ENCODE results near the gene CAND1. TPM values are rescaled to one million over a fixed set of nuclear protein-coding genes. Genes with fewer than 3 reads are reported as not detected.

The CAND1 gene
- total RNA-seq, 1 donor from 2014 or later, result 63.5 TPM

DNA sequence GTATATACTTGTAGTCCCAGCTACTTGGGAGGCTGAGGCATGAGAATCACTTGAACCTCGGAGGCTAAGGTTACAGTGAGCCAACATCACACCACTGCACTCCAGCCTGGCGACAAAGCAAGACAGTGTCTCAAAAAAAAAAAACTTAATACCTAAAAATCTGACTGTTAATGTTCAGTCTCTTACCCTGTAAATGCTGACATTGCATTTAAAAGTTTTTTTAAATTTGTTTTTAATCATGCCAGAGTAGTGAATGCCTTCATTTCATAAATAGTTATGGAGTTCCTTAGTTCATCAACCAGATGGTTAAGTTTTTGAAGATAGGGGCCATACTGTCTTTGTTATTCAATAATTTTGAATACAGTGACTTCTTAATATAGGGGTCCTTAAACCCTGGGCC is 21.2 kb downstream of the CAND1 start:
- TF ChIP-seq CTCF (conservative IDR thresholded peaks at IDR 0.05; ENCODE audit: low read depth, low read length), result no peak
- H3K4me3 ChIP-seq (ENCODE audit: low read depth, low read length), result no peak overlapping the region
- DNase-seq (ENCODE audit: low read depth), result no peak

DNA sequence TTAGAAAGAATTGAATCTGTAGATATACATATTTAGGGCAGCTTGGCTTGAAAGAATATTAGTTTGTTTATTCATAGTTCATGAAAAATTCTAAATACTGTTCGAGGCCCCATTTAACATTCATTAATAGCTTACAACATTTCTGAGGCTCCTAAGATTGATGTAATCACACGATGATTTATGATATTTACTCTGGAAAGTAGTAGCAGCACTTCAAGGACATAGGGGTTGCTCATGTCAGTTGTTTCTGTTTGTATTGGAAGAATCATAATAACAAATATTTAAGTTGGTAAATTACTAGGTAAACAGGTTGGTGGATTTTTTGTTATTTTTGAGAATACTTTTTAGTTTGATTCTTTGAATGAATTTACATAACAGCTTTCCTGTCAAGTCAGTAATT is 30.4 kb downstream of the CAND1 start:
- H3K4me3 ChIP-seq (ENCODE audit: low read depth, low read length), result no peak overlapping the region
- DNase-seq (ENCODE audit: low read depth), result no peak
- TF ChIP-seq CTCF (conservative IDR thresholded peaks at IDR 0.05; ENCODE audit: low read depth, low read length), result no peak

GRCh38 chr12:67299926-67300325 is 30.8 kb downstream of the CAND1 start:
- TF ChIP-seq CTCF (conservative IDR thresholded peaks at IDR 0.05; ENCODE audit: low read depth, low read length), result no peak
- no peak overlapping the region for H3K4me3 ChIP-seq (ENCODE audit: low read depth, low read length)
- DNase-seq (ENCODE audit: low read depth), result no peak

DNA sequence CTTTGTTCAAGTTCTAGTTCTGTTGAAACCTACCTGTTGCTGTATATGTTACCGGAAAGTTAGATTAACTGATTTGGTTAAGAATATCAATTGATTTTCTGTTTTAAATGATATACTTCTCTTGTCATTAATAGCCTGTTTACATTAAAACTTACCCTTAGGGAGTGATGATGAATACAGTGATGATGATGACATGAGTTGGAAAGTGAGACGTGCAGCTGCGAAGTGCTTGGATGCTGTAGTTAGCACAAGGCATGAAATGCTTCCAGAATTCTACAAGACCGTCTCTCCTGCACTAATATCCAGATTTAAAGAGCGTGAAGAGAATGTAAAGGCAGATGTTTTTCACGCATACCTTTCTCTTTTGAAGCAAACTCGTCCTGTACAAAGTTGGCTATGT is 33.0 kb downstream of the CAND1 start:
- no peak for TF ChIP-seq CTCF (conservative IDR thresholded peaks at IDR 0.05; ENCODE audit: low read depth, low read length)
- DNase-seq (ENCODE audit: low read depth), result no peak
- H3K4me3 ChIP-seq (ENCODE audit: low read depth, low read length), result no peak overlapping the region

GRCh38 chr12:67305544-67305943 is 36.4 kb downstream of the CAND1 start:
- no peak overlapping the region for H3K4me3 ChIP-seq (ENCODE audit: low read depth, low read length)
- no peak for DNase-seq (ENCODE audit: low read depth)
- no peak for TF ChIP-seq CTCF (conservative IDR thresholded peaks at IDR 0.05; ENCODE audit: low read depth, low read length)

GRCh38 chr12:67306712-67307111 is 37.6 kb downstream of the CAND1 start:
- H3K4me3 ChIP-seq (ENCODE audit: low read depth, low read length), result no peak overlapping the region
- DNase-seq (ENCODE audit: low read depth), result no peak
- TF ChIP-seq CTCF (conservative IDR thresholded peaks at IDR 0.05; ENCODE audit: low read depth, low read length), result no peak

GRCh38 chr12:67315661-67316060 is 46.5 kb downstream of the CAND1 start:
- no peak for TF ChIP-seq CTCF (conservative IDR thresholded peaks at IDR 0.05; ENCODE audit: low read depth, low read length)
- no peak for DNase-seq (ENCODE audit: low read depth)
- H3K4me3 ChIP-seq (ENCODE audit: low read depth, low read length), result no peak overlapping the region
